Gastroesophageal sphincter (tissue), 3 donors: ENCODE data around the gene PLPPR3.

ENCODE experiments used
- POLR2A ChIP-seq, 2 donors: fragments of 450-650 bp; IDR thresholded peaks; one replicate each; pipeline ENCODE4 v1.6.1; 2017; ENCODE audit warnings: antibody characterized with exemption in 2 of 2, mild to moderate bottlenecking in 2 of 2, moderate library complexity in 1 of 2
- POLR2AphosphoS5 ChIP-seq: sonication (generic); formaldehyde crosslinking; IDR thresholded peaks from one replicate; pipeline ENCODE4 v1.6.1; 2017; ENCODE audit warnings: antibody characterized with exemption
- TF ChIP-seq, protein P1 (sequence below), 4 experiments: fragments of 200-600 bp in 2 of 4; fragments of 450-650 bp in 2 of 4; sonication (generic) in 1 of 4; IDR thresholded peaks; one replicate each; pipeline ENCODE4 v1.5.1; 2017 to 2019; ENCODE audit warnings: antibody characterized with exemption in 4 of 4, mild to moderate bottlenecking in 2 of 4, moderate library complexity in 2 of 4

DNA sequence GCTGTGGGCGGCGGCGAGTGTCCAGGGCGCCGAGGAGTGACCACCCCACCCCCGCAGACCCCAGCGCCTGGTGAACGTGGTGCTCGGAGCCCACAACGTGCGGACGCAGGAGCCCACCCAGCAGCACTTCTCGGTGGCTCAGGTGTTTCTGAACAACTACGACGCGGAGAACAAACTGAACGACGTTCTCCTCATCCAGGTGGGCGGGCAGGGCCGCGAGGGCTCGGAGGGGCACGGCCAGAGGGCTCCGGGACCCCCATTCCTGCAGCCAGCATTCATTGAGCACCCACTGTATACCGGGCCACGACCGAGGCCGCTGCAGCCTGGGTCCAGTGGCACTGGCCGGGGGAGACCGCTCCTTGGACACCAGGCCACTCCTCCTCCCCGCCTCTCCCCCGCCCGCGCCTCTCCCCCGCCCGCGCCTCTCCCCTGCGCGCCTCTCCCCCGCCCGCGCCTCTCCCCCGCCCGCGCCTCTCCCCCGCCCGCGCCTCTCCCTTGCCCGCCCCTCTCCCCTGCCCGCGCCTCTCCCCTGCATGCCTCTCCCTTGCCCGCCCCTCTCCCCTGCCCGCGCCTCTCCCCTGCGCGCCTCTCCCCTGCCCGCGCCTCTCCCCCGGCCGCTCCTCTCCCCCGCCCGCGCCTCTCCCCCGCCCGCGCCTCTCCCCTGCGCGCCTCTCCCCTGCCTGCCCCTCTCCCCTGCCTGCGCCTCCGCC is 22.2 kb upstream of the PLPPR3 start:
- TF ChIP-seq POLR2AphosphoS5, result no peak
- TF ChIP-seq, protein P1, sequence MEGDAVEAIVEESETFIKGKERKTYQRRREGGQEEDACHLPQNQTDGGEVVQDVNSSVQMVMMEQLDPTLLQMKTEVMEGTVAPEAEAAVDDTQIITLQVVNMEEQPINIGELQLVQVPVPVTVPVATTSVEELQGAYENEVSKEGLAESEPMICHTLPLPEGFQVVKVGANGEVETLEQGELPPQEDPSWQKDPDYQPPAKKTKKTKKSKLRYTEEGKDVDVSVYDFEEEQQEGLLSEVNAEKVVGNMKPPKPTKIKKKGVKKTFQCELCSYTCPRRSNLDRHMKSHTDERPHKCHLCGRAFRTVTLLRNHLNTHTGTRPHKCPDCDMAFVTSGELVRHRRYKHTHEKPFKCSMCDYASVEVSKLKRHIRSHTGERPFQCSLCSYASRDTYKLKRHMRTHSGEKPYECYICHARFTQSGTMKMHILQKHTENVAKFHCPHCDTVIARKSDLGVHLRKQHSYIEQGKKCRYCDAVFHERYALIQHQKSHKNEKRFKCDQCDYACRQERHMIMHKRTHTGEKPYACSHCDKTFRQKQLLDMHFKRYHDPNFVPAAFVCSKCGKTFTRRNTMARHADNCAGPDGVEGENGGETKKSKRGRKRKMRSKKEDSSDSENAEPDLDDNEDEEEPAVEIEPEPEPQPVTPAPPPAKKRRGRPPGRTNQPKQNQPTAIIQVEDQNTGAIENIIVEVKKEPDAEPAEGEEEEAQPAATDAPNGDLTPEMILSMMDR (IDR thresholded peaks at IDR 0.05), result no peak
- no peak for TF ChIP-seq POLR2A (IDR thresholded peaks at IDR 0.05)
